Left forelimb (tissue), 1 donor: ENCODE data around the gene TSHR.
"Not testable (repeated sequence)": the region's sequence is repeated elsewhere in the genome, so short reads cannot be mapped to it uniquely, and the experiment has no call there.

Experiments used
- DNase-seq: peaks from one replicate; pipeline ENCODE4 v3.0.0-alpha.2; 2018; ENCODE audit warnings: low spot score

The TSHR gene

DNA sequence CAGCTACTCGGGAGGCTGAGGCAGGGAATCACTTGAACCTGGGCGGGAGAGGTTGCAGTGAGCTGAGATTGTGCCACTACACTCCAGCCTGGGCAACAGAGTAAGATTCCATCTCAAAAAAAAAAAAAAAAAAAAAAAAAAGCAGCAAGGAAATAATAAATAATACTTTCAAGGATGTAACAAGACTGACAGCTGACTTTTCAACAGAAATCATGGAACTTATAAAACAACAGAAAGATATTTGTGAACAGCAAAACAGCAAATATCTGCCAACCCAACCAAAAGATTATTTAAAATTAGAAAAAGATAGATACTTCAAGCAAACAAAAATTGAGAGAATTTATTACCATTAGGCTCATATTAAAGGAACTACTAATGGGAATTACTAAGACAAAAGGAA lies 115.1 kb downstream of the TSHR start:
- no peak for DNase-seq

DNA sequence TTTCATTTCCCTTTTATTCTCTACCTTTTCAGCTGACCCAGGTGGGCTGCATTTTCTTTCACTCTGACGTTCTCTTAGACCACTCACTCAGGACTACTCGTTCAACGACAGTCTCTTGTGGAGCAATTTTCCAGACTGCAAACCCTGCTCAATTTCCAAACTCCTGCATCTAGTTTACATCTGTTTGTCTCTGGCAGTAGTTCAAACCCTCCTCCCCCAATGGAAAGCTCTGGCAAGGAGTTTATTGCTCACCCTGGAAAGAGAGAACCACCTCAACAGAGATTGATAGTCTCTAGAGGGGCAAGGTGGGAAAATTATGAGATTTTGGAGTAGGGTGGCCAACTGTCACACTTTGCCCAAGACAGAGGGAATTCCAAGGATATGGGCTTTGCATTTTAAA lies 130.2 kb downstream of the TSHR start:
- no peak for DNase-seq

DNA sequence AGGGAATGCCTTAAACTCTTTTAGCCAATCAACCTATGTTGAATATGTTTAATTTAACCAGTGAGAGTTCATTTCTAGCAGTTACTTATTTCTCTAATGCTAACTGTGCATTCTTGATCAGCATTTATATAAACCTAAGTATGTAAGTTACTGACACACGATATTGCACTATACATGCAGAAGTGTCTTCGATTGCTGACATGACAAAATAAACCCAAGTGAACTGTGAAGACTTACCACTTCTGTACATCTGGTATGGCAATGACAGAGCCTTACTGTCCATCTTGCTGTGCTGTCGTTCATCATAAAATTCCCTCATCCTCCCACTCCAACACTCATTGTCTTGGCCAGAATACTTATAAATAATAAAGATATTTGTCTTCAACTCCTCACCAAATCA lies 131.8 kb downstream of the TSHR start:
- no peak for DNase-seq

DNA sequence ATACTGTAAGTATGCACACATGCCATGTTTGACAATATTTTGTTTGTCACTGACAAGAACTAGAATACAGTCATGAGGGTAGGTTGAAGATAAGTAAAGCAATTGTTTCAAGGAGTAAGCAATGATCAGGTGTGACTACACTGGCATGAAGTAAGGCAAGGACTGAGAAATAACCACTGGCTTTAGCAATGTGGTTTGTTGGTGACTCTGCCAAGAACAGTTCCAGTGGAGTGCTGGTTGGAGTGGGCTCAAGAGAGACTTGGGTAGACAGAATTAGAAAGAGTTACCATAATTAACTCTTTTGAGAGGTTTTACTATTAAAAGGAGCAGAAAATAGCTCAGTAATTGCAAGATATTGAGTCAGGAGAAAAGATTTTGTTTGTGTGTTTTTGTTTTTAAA lies 135.7 kb downstream of the TSHR start:
- no peak for DNase-seq

DNA sequence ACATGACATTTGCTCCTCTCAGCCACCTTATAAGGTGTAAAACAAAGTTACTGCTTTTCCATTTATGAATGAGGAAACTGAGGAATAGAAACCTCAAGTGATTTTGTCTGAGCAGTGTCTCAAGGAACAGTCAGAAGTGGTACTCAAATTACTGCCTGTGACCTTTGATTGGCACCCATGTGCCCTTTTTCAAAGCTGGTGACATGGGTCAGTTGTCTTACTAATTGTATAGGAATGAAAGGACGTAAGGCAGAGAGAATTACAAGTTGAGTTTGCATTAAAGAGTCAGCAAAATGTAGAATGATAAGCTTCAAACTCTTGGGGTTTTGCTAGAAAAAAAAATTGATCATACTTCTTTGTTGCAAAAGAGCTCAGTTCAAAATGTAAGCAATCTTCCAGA lies 136.2 kb downstream of the TSHR start:
- DNase-seq = no peak

DNA sequence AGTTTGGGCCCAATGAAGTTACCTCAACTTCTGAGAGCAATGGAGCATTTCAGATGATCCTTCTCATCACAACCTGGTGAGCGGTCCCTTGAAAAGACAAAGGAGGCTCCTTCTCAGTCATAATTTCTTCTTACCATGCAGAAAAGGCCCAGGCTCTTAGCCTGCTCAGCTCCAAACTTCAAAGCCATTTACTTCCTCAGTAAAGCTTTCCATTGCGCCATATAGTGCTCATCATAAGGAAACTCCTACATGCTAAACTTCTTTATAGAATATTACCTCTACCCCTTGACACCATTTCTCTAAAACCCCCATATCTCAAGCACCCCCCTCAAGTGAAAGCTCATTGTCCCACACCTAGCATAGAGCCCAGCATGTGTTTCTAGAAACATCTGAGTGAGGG lies 138.2 kb downstream of the TSHR start:
- no peak for DNase-seq

DNA sequence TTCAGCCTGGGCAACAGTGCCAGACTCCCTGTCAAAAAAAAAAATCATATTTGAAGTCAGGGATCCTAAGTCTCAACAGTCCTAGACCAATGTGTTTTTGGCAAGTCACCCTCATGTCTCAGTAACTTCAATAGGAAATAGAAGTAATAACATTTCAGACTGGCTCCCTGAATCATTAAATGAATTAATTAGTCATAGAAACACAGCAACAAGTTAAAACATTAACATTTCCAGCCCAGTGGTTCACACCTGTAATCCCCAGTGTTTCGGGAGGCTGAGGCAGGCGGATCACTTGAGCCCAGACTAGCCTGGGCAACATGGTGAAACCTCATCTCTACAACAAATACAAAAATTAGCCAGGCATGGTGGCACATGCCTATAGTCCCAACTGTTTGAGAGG lies 140.1 kb downstream of the TSHR start:
- DNase-seq = no peak

DNA sequence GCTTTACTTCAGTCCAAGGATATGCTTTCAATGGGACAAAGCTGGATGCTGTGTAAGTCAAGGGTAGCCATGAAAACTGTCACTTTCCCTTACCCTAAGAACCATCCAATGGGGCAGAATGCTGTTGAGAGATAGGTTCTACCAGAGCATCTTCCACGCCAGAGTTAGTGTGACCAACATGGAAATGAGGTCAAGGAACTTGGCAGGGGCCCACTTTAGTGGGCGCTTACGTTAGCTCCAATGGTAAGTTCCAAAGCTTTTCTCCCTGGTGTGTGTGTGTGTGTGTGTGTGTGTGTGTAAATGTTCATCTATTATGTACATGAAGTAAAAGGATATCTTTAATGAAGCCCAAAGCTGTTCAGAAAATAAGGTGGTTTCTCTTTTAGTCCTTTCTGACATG lies 141.2 kb downstream of the TSHR start:
- no peak for DNase-seq

DNA sequence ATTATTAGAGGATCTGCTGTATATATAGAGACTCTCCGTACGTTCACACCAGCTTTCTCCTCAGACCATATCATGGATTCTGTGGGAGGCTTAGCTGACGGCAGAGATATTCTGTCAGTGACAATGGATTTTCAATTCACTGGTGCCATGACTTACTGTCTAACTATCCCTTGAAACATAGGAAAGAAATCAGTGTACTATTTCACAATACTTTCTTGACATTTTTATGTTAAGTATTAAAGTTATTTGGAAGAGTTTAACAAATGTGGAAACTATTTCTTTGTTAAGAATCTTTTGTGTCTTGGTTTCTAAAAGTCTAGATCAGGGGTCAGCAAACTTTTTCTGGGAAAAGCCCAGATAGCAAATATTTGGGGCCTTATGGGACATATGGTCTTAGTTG lies 146.8 kb downstream of the TSHR start:
- no peak for DNase-seq

DNA sequence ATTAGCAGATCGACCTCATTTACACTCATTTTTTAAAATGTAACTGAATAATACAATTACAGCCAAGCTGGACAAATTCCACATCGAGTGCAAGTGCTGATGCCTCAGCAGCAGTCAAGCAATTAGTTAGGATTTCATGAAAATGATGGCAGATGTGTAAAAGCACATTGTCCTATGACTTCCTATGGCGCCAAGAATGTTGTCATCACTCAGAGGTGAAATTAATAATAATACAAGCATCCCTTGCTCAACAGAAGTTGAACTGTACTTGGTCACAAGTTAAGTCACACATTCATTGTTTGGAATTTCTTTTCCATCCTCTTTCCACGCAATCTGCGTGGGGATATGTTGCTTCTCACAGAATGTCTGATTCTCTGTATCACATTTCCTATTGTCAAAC lies 148.0 kb downstream of the TSHR start:
- no peak for DNase-seq

DNA sequence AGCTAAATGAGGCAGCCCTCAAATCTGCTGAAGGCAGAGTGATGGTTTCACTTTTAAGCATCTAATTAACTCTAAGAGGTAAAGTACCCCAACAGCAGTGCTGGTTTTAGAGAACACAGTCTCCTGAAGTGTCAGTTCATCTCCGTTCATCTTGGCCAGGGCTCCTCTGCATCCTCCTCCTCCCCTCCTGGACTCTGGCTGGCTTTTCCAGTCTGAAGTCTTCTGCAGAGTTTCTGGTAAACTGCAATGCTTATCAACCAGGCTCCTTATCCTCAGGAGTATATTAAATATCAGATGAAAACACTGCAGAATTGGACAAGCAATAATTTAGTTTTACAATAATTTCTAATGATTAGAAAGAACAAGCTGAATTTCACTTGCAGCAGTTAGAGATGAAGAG lies 150.0 kb downstream of the TSHR start:
- no peak for DNase-seq

DNA sequence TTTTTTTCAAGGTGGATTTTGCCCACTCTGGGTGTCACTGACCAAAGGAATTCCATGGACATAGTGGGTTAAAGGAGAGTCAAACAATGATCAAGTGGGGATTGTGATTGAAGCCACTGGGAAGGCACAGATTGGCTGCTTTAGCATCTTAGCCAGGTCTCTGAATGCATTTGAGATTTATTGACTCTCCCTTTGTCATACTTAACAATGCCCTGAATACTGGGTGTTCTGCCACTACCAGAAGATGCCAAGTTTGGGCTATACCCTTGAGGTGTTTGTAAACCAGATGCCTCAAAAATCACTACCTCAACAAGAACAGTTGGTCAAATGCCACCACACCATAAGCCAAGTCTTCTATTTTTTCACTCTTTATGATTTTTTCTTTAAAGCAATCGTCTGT lies 150.5 kb downstream of the TSHR start:
- DNase-seq = no peak

DNA sequence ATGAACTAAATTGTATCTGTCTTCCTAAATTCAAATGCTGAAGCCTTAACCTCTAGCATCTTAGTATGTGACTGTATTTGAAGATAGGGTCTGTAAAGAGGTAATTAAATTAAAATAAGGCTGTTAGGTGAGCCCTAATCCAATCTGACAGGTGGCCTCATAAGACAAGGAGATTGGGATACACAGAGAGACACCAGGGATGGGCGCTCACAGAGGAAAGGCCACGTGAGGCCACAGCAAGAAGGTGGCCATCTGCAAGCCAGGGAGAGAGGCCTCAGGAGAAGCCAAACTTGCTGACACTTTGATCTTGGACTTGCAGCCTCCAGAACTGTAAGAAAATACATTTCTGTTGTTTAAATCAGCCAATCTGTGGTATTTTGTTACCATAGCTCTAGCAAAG lies 154.8 kb downstream of the TSHR start:
- DNase-seq = no peak

DNA sequence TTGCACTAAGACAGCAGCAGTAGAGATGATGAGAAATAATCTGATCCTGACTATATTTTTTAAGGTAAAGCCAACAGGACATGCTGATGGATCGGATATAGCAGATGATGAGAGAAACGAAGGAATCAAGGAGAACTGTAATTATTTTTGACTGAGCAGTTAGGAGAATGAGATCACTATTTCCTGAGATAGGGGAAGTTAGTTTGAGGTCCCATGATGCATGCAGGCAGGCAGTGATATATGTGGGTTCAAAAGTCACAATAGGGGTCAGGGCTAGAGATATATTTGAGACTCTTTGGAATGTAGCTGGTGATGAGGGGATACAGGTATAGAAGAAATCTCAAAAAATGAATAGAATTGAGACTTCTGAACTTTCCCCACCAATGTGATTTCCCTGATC lies 157.8 kb downstream of the TSHR start:
- DNase-seq = no peak

DNA sequence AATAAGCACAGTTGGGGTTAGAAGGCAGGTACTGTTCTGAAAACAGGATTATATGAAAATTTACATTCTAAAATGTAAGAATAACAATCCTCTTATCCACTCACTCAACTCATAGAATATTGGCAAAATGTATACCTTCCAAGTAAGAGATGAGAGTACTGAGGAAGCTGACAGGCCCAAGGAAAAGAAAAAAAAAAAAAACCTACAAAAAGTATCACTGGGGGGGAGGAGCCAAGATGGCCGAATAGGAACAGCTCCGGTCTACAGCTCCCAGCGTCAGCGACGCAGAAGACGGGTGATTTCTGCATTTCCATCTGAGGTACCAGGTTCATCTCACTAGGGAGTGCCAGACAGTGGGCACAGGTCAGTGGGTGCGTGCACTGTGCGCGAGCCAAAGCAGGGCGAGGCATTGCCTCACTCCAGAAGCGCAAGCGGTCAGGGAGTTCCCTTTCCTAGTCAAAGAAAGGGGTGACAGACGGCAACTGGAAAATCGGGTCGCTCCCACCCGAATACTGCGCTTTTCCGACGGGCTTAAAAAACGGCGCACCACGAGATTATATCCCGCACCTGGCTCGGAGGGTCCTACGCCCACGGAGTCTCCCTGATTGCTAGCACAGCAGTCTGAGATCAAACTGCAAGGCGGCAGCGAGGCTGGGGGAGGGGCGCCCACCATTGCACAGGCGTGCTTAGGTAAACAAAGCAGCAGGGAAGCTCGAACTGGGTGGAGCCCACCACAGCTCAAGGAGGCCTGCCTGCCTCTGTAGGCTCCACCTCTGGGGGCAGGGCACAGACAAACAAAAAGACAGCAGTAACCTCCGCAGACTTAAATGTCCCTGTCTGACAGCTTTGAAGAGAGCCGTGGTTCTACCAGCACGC lies 158.8 kb downstream of the TSHR start:
- DNase-seq = not testable (repeated sequence)

DNA sequence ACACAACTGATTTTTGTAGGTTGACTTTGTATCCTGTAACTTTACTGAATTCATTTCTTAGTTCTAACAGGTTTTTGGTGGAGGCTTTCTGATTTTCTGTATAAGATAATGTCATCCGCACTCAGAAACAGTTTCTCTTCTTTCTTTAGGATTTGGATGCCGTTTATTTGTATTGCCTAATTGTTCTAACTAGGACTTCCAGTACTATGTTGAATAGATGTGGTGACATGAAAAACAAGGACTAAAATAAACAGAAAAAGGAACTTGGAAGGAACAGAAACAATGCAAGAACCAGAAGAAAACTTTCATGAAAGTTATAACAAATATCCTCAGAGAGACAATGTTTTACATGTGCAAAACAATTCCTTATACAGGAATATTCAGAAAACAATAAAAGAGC lies 165.1 kb downstream of the TSHR start:
- no peak for DNase-seq

DNA sequence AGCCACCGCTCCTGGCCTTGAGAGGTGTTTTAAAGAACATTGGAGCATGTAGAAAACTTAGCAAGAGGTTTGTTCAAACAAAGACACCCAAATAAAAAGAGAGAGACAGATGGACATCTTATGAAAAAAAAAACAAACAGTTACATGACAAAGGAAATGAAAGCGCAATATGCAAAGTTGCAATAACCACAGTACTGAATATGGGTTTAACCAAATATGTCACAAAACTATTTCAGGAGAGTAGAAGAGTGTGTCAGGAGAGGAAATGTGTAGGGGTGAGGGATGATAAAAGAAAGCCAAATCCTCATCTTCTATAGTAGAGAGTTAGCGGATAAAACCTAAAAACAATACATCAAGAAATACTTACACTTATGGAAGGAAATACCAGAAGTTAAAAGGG lies 166.9 kb downstream of the TSHR start:
- no peak for DNase-seq

DNA sequence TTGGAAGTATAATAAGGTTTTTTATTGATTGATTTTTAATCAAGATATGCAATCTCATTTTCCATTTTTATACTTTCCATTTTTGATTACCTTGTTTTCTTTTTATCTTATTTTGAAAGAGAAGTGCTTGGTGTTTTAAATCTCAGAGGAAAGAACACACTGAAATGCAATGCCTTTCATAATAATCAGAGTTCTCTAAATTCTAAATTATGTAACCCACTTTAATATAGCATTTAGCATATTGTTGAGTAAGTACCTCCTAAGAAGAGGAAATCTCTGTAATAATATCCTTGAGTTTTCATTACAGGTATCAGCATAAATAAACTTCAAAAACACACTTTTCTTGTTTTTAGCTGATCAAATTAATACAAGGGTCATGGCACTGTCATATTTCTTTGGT lies 168.4 kb downstream of the TSHR start:
- no peak for DNase-seq

DNA sequence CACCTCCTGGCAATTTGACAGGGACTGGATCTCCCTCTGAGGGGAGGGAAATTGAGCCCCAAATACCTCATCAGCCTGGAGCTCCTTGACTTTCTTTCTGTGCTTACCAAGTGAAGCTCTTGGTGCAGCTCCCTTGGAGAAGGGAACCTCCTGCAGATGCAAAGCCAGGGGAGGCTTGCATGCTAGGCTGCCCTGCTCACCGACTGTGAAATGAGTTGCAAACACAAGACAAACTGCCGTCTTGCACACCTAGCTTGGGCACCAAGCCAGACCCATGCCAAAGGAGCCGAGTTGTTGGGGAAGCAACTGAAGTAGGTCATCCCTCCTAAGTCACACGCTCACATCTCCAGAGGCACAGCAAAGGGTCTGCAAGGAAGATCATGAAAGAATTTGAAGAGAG lies 170.1 kb downstream of the TSHR start:
- DNase-seq = no peak

DNA sequence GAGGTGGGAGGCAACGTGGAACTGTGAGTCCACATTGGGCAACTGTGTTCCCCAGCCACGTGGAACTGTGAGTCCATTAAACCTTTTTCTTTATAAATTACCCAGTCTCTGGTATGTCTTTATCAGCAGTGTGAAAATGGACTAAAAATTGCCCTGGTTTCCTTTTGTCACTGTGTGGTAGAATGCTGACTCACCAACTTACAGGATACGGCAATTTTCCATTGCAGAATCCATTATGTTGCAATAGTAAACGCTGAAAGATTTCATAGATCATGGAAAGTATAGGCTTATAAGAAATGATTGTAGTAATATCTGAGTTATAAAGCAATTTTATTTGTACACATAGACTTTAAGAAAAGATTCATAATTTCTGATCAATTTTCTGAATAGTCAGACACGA lies 172.4 kb downstream of the TSHR start:
- no peak for DNase-seq

DNA sequence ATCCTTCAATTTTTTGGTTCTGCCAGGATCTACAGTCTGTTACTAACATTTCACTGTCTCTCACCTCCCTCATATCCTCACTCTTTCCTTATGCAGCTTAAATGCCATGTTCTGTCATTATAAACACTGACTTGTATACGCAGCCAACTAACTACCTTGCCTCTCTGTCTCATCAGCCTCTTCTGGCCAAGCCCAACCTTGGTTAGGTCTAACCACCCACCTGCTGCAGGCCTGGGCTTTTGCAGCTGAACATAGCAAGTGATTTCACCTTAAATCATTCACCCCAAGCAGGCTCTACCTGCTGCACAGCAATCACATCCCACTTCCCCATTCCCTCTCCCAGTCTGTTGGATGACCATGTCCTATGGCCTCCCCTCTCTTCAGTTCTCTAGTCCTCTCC lies 173.8 kb downstream of the TSHR start:
- no peak for DNase-seq

DNA sequence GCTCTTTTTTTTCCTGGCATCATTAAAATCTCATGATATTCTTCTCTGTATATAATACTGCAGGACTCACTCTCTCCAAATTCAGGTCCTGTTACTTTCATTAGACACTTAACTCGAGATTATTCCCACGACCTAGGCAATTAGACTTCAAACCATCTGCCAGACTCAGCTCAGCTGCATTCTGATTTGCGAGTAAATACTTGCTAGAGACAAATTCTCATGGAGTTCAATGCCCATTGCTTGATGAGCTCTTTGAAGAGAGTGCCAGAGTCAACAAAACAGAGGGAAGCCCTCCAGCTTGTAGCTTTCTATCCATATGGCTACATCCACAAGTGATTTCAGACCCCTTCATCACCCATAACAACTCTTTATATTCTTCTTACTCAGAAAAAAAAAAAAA lies 177.0 kb downstream of the TSHR start:
- DNase-seq = no peak

DNA sequence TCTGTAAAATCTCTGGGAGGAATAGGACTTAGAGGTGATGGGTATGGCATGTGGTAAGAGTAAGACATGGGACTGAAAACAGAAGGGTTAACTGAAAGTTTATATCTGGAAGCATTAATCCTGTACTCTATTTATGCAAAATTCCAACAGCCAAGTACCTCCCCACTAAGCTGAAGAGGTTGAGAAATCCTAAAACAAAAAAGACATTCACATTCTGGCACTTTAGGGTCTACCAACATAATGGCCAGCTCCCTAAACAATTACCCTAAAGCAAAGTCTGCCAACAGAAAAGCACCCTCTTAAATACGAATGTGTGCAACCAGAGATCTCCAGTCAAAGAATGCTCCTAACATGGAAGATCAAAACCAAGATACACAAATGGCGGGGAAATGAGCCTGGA lies 178.0 kb downstream of the TSHR start:
- DNase-seq = no peak

DNA sequence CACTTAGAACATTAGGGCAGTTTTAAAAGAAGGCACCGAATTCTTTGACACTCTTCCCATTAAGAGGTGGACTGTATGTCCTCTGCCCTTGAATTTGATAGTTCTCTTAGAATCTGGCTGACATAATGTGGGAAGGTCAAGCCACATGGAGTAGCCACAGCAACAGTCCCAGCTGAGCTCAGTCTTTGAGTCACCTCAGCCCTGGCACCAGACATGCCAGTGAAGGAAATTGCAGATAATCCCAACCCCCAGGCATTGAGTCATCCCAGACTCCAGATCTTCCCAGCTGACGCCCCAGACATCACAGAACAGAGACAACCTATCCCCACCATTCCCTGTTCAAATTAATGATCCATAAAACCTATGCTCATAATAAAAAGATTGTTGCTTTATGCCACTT lies 181.9 kb downstream of the TSHR start:
- no peak for DNase-seq
